GM12892 (cell line): ENCODE data around the gene SLC16A2.

Source experiments
- POLR2AphosphoS5 ChIP-seq: IDR thresholded peaks from 2 replicates; pipeline ENCODE4 v1.6.1; 2011; ENCODE audit warnings: low read depth, low read length, control low read depth
- TAF1 ChIP-seq: IDR thresholded peaks from 2 replicates; pipeline ENCODE4 v1.6.1; 2011; ENCODE audit warnings: low read depth, mild to moderate bottlenecking, control low read depth, low read length, borderline replicate concordance

DNA sequence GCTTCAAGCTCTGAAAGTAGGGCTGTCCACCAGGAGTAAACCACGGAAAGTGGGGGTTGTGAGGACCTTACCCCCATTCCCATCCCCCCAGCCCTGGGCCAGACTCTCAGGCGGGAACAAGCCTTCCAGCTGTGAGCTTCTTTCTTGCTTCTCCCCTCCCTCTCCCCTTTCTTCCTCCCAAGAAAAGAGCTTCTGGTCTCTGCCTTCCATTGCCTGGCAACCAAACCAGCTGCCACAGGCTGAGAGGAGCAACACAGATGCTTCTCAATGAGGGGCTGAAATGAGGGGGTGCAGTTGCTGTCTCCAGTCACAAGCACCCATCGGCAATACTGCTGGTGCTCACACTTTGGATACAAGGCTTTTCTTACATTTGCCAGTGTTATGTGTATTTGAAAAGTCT is 72.5 kb downstream of the SLC16A2 start:
- TF ChIP-seq TAF1 (no peak), POLR2AphosphoS5 (no peak)
